HEK293T (cell line): Measurements from ENCODE around the gene ANKRD13D.

ENCODE experiments used
- CTCF ChIA-PET: fragments of 350-600 bp; formaldehyde crosslinking; extraction: SDS; loops from one replicate; lab custom pipeline; 2021; ENCODE audit warnings: antibody characterized with exemption, inconsistent platforms; lab: Yijun Ruan, JAX
- POLR2A ChIA-PET: fragments of 350-600 bp; formaldehyde crosslinking; extraction: SDS; loops from one replicate; lab custom pipeline; 2020; ENCODE audit warnings: antibody characterized with exemption, inconsistent platforms; lab: Yijun Ruan, JAX
- DNase-seq: peaks from one replicate; pipeline ENCODE4 v3.0.0; 2012; ENCODE audit warnings: mixed read lengths; ENCODE audit errors: extremely low spot score
- ARNT ChIP-seq: fragments of 450-650 bp; IDR thresholded peaks from 2 replicates; pipeline ENCODE4 v1.6.1; 2017; ENCODE audit warnings: mild to moderate bottlenecking
- BHLHE40 ChIP-seq: fragments of 450-650 bp; IDR thresholded peaks from 2 replicates; pipeline ENCODE4 v1.6.1; 2016; ENCODE audit warnings: mild to moderate bottlenecking, moderate library complexity, borderline replicate concordance
- CTBP1 ChIP-seq: fragments of 450-650 bp; IDR thresholded peaks from 2 replicates; pipeline ENCODE4 v1.6.1; 2016; ENCODE audit warnings: borderline replicate concordance
- ELF4 ChIP-seq: fragments of 450-650 bp; IDR thresholded peaks from 2 replicates; pipeline ENCODE4 v1.6.1; 2017; ENCODE audit warnings: antibody characterized with exemption
- FOXA1 ChIP-seq: fragments of 450-650 bp; IDR thresholded peaks from 2 replicates; pipeline ENCODE4 v1.6.1; 2016; ENCODE audit warnings: mild to moderate bottlenecking
- FOXK2 ChIP-seq: fragments of 450-650 bp; IDR thresholded peaks from 2 replicates; pipeline ENCODE4 v1.6.1; 2016; ENCODE audit warnings: mild to moderate bottlenecking
- FOXM1 ChIP-seq: fragments of 450-650 bp; IDR thresholded peaks from 2 replicates; pipeline ENCODE4 v1.6.1; 2017; ENCODE audit warnings: mild to moderate bottlenecking, borderline replicate concordance
- HDGF ChIP-seq: fragments of 450-650 bp; IDR thresholded peaks from 2 replicates; pipeline ENCODE4 v1.6.1; 2017; ENCODE audit warnings: antibody characterized with exemption, borderline replicate concordance
- L3MBTL2 ChIP-seq: fragments of 450-650 bp; conservative IDR thresholded peaks from 2 replicates; pipeline ENCODE4 v1.6.1; 2016; ENCODE audit warnings: mild to moderate bottlenecking
- LEF1 ChIP-seq: fragments of 450-650 bp; IDR thresholded peaks from 2 replicates; pipeline ENCODE4 v1.6.1; 2017; ENCODE audit warnings: mild to moderate bottlenecking, borderline replicate concordance
- NFRKB ChIP-seq: fragments of 450-650 bp; IDR thresholded peaks from 2 replicates; pipeline ENCODE4 v1.6.1; 2016; ENCODE audit warnings: mild to moderate bottlenecking, moderate library complexity
- PKNOX1 ChIP-seq: fragments of 450-650 bp; IDR thresholded peaks from 2 replicates; pipeline ENCODE4 v1.6.1; 2016
- SP1 ChIP-seq: fragments of 450-650 bp; IDR thresholded peaks from 2 replicates; pipeline ENCODE4 v1.6.1; 2017
- SUZ12 ChIP-seq: fragments of 450-650 bp; IDR thresholded peaks from 2 replicates; pipeline ENCODE4 v1.6.1; 2016; ENCODE audit warnings: mild to moderate bottlenecking
- TARDBP ChIP-seq: fragments of 450-650 bp; IDR thresholded peaks from 2 replicates; pipeline ENCODE4 v1.6.1; 2016
- ZNF384 ChIP-seq: fragments of 450-650 bp; IDR thresholded peaks from 2 replicates; pipeline ENCODE4 v1.6.1; 2016

Gene ANKRD13D

GRCh38 chr11:67274768-67275605 lies 14.1 kb upstream of the ANKRD13D start:
- TF ChIP-seq ZNF384 (no peak), HDGF (no peak), ELF4 (no peak), L3MBTL2 (no peak), LEF1 (no peak), TARDBP (no peak), BHLHE40 (no peak), PKNOX1 (no peak), SP1 (no peak), FOXK2 (no peak), SUZ12 (no peak), CTBP1 (no peak), FOXM1 (no peak), ARNT (no peak), NFRKB (no peak)
- CTCF ChIA-PET: interaction anchor here (0.7 kb wide), 1 partner anchor 12 kb away, joined by 3 read pairs; no protein-coding TSS in a partner anchor
- POLR2A ChIA-PET: no interaction called here
- DNase-seq: no peak

GRCh38 chr11:67275606-67276409 lies 13.3 kb upstream of the ANKRD13D start:
- TF ChIP-seq FOXM1: no peak
- no peak for TF ChIP-seq ELF4
- no peak for TF ChIP-seq FOXA1
- TF ChIP-seq SUZ12: no peak
- TF ChIP-seq NFRKB: no peak
- no peak for TF ChIP-seq TARDBP
- no peak for TF ChIP-seq LEF1
- no peak for TF ChIP-seq PKNOX1
- no peak for TF ChIP-seq SP1
- no peak for TF ChIP-seq CTBP1
- no peak for TF ChIP-seq BHLHE40
- TF ChIP-seq L3MBTL2: no peak
- no peak for TF ChIP-seq HDGF
- no peak for TF ChIP-seq FOXK2
- no peak for TF ChIP-seq ARNT
- no peak for TF ChIP-seq ZNF384
- CTCF ChIA-PET: no interaction called here
- DNase-seq: no peak
- POLR2A ChIA-PET: no interaction called here

- POLR2A ChIA-PET: interaction anchor here (1.3 kb wide), 1 partner anchor 11 kb away, joined by 5 read pairs; no protein-coding TSS in a partner anchor
- TF ChIP-seq FOXA1: no peak
- DNase-seq: no peak
- CTCF ChIA-PET: no interaction called here
Observed at GRCh38 chr11:67276781-67277230, 12.3 kb upstream of the ANKRD13D start.

GRCh38 chr11:67277231-67277961 lies 11.7 kb upstream of the ANKRD13D start:
- TF ChIP-seq BHLHE40 (no peak), L3MBTL2 (no peak), SUZ12 (no peak), CTBP1 (no peak), TARDBP (no peak), NFRKB (no peak), ELF4 (no peak), PKNOX1 (no peak), FOXA1 (no peak), LEF1 (no peak), FOXK2 (no peak), HDGF (no peak)
- ChIA-PET CTCF (interaction anchor here (0.6 kb wide), 1 partner anchor 65 kb away, joined by 3 read pairs; no protein-coding TSS in a partner anchor), POLR2A (interaction anchor here (1.3 kb wide), 1 partner anchor 11 kb away, joined by 5 read pairs; no protein-coding TSS in a partner anchor)
- DNase-seq: no peak

- CTCF ChIA-PET: no interaction called here
- POLR2A ChIA-PET: interaction anchor here (1.3 kb wide), 1 partner anchor 10 kb away, joined by 5 read pairs; no protein-coding TSS in a partner anchor
- DNase-seq: no peak
- no peak for TF ChIP-seq SP1
- TF ChIP-seq L3MBTL2: no peak
- no peak for TF ChIP-seq ELF4
- no peak for TF ChIP-seq CTBP1
- TF ChIP-seq ARNT: no peak
- no peak for TF ChIP-seq SUZ12
- TF ChIP-seq FOXA1: no peak
- no peak for TF ChIP-seq BHLHE40
- no peak for TF ChIP-seq HDGF
- TF ChIP-seq TARDBP: no peak
Observed at GRCh38 chr11:67278135-67278938, 10.8 kb upstream of the ANKRD13D start.
